HepG2 (cell line): Measurements from ENCODE around the gene SLC9A8.

Source experiments
- CHD4 ChIP-seq: fragments of 200-600 bp; sonication (generic); IDR thresholded peaks from 2 replicates; pipeline ENCODE4 v1.7.0; 2017; ENCODE audit warnings: mild to moderate bottlenecking, low read length, borderline replicate concordance
- CREB1 ChIP-seq, 2 experiments: fragments of 450-650 bp in 1 of 2; IDR thresholded peaks; 2 replicates each; pipeline ENCODE4 v1.6.1; 2016 to 2017; ENCODE audit warnings: control low read depth in 1 of 2, mild to moderate bottlenecking in 1 of 2, missing compliant biosample characterization in 1 of 2, missing genetic modification characterization in 1 of 2
- CTCF ChIP-seq: sonication (generic); formaldehyde crosslinking; IDR thresholded peaks from 2 replicates; pipeline ENCODE4 v1.5.0; 2020; ENCODE audit warnings: mild to moderate bottlenecking, missing genetic modification reagents, moderate library complexity
- PAXIP1 ChIP-seq: sonication (generic); formaldehyde crosslinking; conservative IDR thresholded peaks from 2 replicates; pipeline ENCODE4 v1.4.0; 2020; ENCODE audit warnings: mild to moderate bottlenecking, missing genetic modification reagents, moderate library complexity
- RAD21 ChIP-seq: fragments of 450-650 bp; formaldehyde crosslinking; IDR thresholded peaks from 2 replicates; pipeline ENCODE4 v1.5.0; 2020; ENCODE audit warnings: mild to moderate bottlenecking
- SKIL ChIP-seq: sonication (generic); formaldehyde crosslinking; IDR thresholded peaks from 2 replicates; pipeline ENCODE4 v1.8.0; 2022; ENCODE audit warnings: missing genetic modification reagents, mild to moderate bottlenecking, moderate library complexity, borderline replicate concordance
- ZNF326 ChIP-seq: sonication (generic); formaldehyde crosslinking; IDR thresholded peaks from 2 replicates; pipeline ENCODE4 v1.4.0; 2020; ENCODE audit warnings: missing genetic modification reagents, borderline replicate concordance

GRCh38 chr20:49915380-49916145 lies 102.9 kb downstream of the SLC9A8 start, which contains the start of gene SPATA2:
- TF ChIP-seq CREB1 (IDR thresholded peaks at IDR 0.05) (peak; percentile 98), CREB1 (CRISPR knock-in tag; IDR thresholded peaks at IDR 0.05) (peak; percentile 99), CHD4 (peak; percentile 100), SKIL (CRISPR knock-in tag) (no peak), CTCF (peak; percentile 33), PAXIP1 (CRISPR knock-in tag) (peak; percentile 44; the same call in 1 of the 2 replicates), ZNF326 (CRISPR knock-in tag) (0 out of 2 replicates have a peak, but pooled peaks have one; percentile 34), RAD21 (CRISPR knock-in tag) (peak; percentile 51)
